Natural killer cell (primary cell): Measurements from ENCODE around the gene PDE6B. TPM values are rescaled to one million over a fixed set of nuclear protein-coding genes. Genes with fewer than 3 reads are reported as not detected.

Experiments used
- ATAC-seq, 3 donors: fragments of 150-1000 bp in 2 of 3; fragments of 200-7000 bp in 1 of 3; cut with Tn5 transposase; 1 replicate in 1 of 3; 2 replicates in 2 of 3; pipeline ENCODE4 v1.10.0; 2021; ENCODE audit warnings: mild to moderate bottlenecking in 2 of 3, moderate library complexity in 2 of 3
- DNase-seq, 2 donors: peaks; one replicate each; pipeline versions ENCODE4 v3.0.0 to v3.0.0-alpha.2; 2013 to 2021; ENCODE audit warnings: mixed read lengths in 1 of 2
- H3K27ac ChIP-seq: one replicate; pipeline ENCODE4 v1.5.1; 2013; ENCODE audit warnings: mild to moderate bottlenecking, low read length
- H3K27me3 ChIP-seq: one replicate; pipeline ENCODE4 v1.6.1; 2013; ENCODE audit warnings: low read length; ENCODE audit not compliant: control insufficient read depth, insufficient read depth
- H3K36me3 ChIP-seq: one replicate; pipeline ENCODE4 v1.6.1; 2013; ENCODE audit warnings: low read length; ENCODE audit not compliant: control insufficient read depth, insufficient read depth
- H3K4me1 ChIP-seq: one replicate; pipeline ENCODE4 v1.6.1; 2013; ENCODE audit warnings: low read length; ENCODE audit not compliant: control insufficient read depth, insufficient read depth
- H3K4me3 ChIP-seq: one replicate; pipeline ENCODE4 v1.5.1; 2013; ENCODE audit warnings: low read length
- H3K9me3 ChIP-seq: one replicate; pipeline ENCODE4 v1.6.1; 2013; ENCODE audit warnings: low read length; ENCODE audit not compliant: control insufficient read depth, insufficient read depth
- H3K27ac Mint-ChIP-seq, 2 donors: one replicate each; pipeline ENCODE4 v1.8.0; 2022; ENCODE audit warnings: mild to moderate bottlenecking in 2 of 2, mixed read lengths in 2 of 2, moderate library complexity in 1 of 2
- H3K27me3 Mint-ChIP-seq, 2 donors: one replicate each; pipeline ENCODE4 v1.8.0; 2022; ENCODE audit warnings: low read depth in 2 of 2, mixed read lengths in 2 of 2
- H3K36me3 Mint-ChIP-seq: one replicate; pipeline ENCODE4 v1.8.0; 2022; ENCODE audit warnings: mixed read lengths
- H3K4me1 Mint-ChIP-seq, 2 donors: one replicate each; pipeline ENCODE4 v1.8.0; 2022; ENCODE audit warnings: mixed read lengths in 2 of 2
- H3K4me3 Mint-ChIP-seq: one replicate; pipeline ENCODE4 v1.8.0; 2022; ENCODE audit warnings: mild to moderate bottlenecking, moderate library complexity, mixed read lengths
- H3K9me3 Mint-ChIP-seq, 2 donors: one replicate each; pipeline ENCODE4 v1.8.0; 2022; ENCODE audit warnings: mixed read lengths in 2 of 2
- WGBS: methylation state at CpG from one replicate; pipeline ENCODE4 v1.1.7; 2013; ENCODE audit warnings: missing lambda C conversion rate; ENCODE audit not compliant: insufficient coverage; 5-methylcytosine and 5-hydroxymethylcytosine counted together
- intact Hi-C: fragments of 100-400 bp; cut with micrococcal nuclease; formaldehyde crosslinking; loops from one replicate; pipeline ENCODE4 v1.14.2; 2022
- total RNA-seq, 4 donors: library from RNA; stranded (reverse); fragments of 120-200 nt in 1 of 4; gene quantifications; one replicate each; pipeline versions ENCODE4 v1.2.3 to v1.2.4, GENCODE V29; 2013 to 2022
- TF ChIP-seq, protein P1 (sequence below): fragments of 200-600 bp; IDR thresholded peaks from one replicate; pipeline ENCODE4 v1.8.0; 2022; ENCODE audit warnings: antibody characterized with exemption

The PDE6B gene
- total RNA-seq, 3 donors from 2014 or later (not counting 1 experiment from before 2014, with no cell fraction given), result 15.8 to 18.8 (median 17.2) TPM

DNA sequence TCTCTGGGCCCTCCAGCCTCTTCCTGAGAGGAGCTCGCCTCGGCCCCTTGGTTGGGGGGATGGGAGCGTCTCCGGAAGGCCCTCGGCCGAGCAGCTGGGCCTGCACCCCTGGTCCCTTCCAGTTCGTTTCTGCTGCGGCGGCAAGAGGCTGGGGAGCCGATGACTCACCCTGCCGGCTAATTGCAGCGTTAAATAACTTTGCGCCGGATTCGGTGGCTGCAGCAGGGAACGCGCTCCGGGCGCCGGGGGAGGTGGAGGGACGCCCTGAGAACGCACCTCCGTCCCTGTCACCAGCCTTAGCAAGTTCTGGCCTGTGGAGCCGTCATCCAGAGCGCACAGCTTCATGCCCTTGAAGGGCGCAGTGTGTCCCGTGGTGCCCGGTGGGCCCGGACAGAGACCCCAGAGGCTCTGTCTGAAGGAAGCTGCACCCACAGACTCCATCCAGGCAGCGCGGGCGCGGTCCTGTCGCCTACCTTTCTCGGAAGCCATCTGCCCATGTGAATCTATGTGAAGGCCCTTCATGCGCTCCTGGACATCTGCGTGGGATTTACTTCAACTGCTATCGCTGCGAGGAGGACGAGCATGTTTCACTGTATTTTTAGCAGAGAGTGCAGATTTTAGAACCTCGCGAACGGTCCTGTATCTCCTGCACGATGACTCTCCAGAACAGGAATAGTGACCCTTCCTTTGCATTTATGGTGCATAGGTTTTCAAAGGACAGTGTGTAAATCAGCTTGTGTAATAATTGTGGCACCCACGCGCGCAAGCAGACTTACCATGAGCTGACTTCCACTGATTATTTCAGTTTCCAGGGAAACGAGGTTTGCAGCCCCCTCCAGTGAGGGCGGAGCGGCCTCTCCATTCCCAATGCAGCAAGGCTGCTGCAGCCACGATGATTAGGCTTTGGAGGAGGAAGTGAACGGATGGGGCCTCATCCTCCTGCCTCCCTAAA lies 47.6 kb upstream of the PDE6B start:
- H3K4me1 Mint-ChIP-seq, result peaks cover 0 to 10% of the 10 kb centered on the region in 2 donors
- H3K27ac Mint-ChIP-seq, result no peak overlapping the region
- TF ChIP-seq, protein P1, sequence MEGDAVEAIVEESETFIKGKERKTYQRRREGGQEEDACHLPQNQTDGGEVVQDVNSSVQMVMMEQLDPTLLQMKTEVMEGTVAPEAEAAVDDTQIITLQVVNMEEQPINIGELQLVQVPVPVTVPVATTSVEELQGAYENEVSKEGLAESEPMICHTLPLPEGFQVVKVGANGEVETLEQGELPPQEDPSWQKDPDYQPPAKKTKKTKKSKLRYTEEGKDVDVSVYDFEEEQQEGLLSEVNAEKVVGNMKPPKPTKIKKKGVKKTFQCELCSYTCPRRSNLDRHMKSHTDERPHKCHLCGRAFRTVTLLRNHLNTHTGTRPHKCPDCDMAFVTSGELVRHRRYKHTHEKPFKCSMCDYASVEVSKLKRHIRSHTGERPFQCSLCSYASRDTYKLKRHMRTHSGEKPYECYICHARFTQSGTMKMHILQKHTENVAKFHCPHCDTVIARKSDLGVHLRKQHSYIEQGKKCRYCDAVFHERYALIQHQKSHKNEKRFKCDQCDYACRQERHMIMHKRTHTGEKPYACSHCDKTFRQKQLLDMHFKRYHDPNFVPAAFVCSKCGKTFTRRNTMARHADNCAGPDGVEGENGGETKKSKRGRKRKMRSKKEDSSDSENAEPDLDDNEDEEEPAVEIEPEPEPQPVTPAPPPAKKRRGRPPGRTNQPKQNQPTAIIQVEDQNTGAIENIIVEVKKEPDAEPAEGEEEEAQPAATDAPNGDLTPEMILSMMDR, result no peak
- Histone ChIP-seq H3K27ac (no peak overlapping the region), H3K4me1 (peaks cover 9% of the 10 kb centered on the region), H3K9me3 (no peaks in the 10 kb centered on the region), H3K4me3 (no peak overlapping the region), H3K27me3 (peaks cover 29% of the 10 kb centered on the region), H3K36me3 (no peaks in the 10 kb centered on the region)
- 5% methylated on average over 52 of the region's 52 CpGs for WGBS
- DNase-seq (no peak), ATAC-seq (no peak)
- peaks cover 41 to 66% of the 10 kb centered on the region in 2 donors for H3K27me3 Mint-ChIP-seq
- intact Hi-C loops, result no loop called here
- H3K9me3 Mint-ChIP-seq, result no peaks in the 10 kb centered on the region
- H3K36me3 Mint-ChIP-seq, result peaks cover 7% of the 10 kb centered on the region
- H3K4me3 Mint-ChIP-seq, result no peak overlapping the region

DNA sequence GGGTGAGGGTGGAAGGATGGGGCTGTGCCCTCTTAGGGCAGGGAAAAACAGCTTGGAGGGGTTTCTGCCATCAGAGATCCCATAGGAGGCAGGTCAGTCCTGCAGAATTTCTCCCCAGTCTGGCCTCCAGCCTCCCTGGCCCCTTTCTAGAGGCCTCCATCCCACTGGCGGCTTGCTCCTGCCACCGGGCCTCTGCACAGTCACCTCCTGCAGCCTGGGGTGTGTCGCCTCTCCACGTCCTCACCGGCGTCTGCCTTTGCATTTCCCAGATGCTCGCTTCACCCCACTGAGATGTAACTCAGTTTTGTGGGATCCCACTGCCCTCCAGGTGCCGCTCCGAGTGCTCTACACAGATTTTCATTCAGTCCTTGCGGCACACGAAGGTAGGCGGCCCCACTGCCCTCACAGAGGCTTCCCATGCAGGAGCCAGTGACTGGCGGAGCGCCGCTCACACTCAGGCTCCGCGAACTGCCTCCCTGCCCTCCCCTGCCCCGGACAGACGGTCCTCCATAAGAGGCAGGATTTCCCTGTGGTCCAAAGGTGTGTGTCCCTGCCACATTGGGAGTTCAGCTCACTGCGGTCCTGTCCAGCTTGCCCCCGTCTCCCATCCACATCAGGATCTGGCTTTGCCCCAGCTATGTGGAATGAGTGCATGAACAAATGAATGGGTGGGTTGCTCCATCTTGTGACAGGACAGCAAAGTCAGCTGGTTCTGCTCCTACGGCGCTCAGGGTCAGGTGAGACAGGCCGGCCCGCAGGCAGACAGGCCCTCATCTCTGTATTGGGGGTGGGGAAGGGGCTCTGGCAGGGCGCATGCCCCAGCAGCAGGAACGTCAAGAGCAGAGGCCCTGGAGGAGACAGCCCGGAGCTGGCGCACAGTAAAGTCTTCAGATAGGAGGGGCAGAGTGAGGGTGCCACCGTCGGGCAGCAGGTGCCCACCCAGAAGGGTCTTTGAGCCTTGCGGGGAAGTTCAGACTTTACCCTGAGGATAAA lies 46.6 kb upstream of the PDE6B start:
- intact Hi-C loops, result no loop called here
- DNase-seq (no peak), ATAC-seq (no peak)
- H3K27me3 Mint-ChIP-seq, result peaks cover 35 to 56% of the 10 kb centered on the region in 2 donors
- TF ChIP-seq, protein P1, result no peak
- H3K9me3 Mint-ChIP-seq, result no peaks in the 10 kb centered on the region
- no peak overlapping the region for H3K4me3 ChIP-seq
- WGBS, result 24% methylated on average over 32 of the region's 32 CpGs
- H3K4me3 Mint-ChIP-seq, result no peak overlapping the region
- H3K27ac ChIP-seq, result no peak overlapping the region
- H3K4me1 ChIP-seq, result peaks cover 9% of the 10 kb centered on the region
- H3K4me1 Mint-ChIP-seq, result peaks cover 0 to 10% of the 10 kb centered on the region in 2 donors
- peaks cover 22% of the 10 kb centered on the region for H3K27me3 ChIP-seq
- no peaks in the 10 kb centered on the region for H3K36me3 ChIP-seq
- peaks cover 7% of the 10 kb centered on the region for H3K36me3 Mint-ChIP-seq
- peaks cover 3% of the 10 kb centered on the region for H3K9me3 ChIP-seq
- no peak overlapping the region for H3K27ac Mint-ChIP-seq

GRCh38 chr4:579543-580175 lies 45.7 kb upstream of the PDE6B start:
- 38% methylated on average over 11 of the region's 11 CpGs for WGBS
- Mint-ChIP-seq H3K36me3 (peaks cover 16% of the 10 kb centered on the region), H3K4me3 (no peak overlapping the region), H3K4me1 (peaks cover 0 to 10% of the 10 kb centered on the region in 2 donors), H3K27me3 (peaks cover 32 to 47% of the 10 kb centered on the region in 2 donors), H3K9me3 (no peaks in the 10 kb centered on the region), H3K27ac (no peak overlapping the region)
- Histone ChIP-seq H3K27me3 (peaks cover 17% of the 10 kb centered on the region), H3K27ac (no peak overlapping the region), H3K36me3 (no peaks in the 10 kb centered on the region), H3K4me1 (peaks cover 9% of the 10 kb centered on the region), H3K9me3 (peaks cover 3% of the 10 kb centered on the region), H3K4me3 (no peak overlapping the region)
- DNase-seq (no peak), ATAC-seq (no peak)
- intact Hi-C loops, result no loop called here
- TF ChIP-seq, protein P1, result no peak
